HEK293T (cell line): ENCODE data around the gene ETF1.

Source experiments
- NFRKB ChIP-seq: fragments of 450-650 bp; IDR thresholded peaks from 2 replicates; pipeline ENCODE4 v1.6.1; 2016; ENCODE audit warnings: mild to moderate bottlenecking, moderate library complexity
- SP1 ChIP-seq: fragments of 450-650 bp; IDR thresholded peaks from 2 replicates; pipeline ENCODE4 v1.6.1; 2017
- SUZ12 ChIP-seq: fragments of 450-650 bp; IDR thresholded peaks from 2 replicates; pipeline ENCODE4 v1.6.1; 2016; ENCODE audit warnings: mild to moderate bottlenecking
- TARDBP ChIP-seq: fragments of 450-650 bp; IDR thresholded peaks from 2 replicates; pipeline ENCODE4 v1.6.1; 2016

DNA sequence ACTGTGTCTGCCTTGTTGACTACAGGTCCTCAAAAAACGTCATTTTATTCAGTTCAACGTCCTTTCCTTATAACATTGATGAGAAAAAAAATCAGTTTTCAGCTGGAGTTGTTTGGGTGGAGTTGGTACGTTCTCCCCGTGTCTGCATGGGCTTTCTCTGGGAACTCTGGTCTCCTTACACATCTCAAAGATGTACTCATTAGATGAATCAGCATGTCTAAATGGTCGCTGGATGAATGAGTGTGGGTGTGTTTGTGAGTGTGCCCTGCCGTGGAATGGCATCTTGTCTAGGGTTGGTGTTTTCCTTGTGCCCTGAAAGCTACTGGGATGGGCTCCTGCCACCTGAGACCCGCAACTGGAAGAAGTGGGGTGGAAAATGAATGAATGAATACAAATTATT is 47.7 kb downstream of the ETF1 start:
- TF ChIP-seq NFRKB (no peak), SUZ12 (no peak), TARDBP (no peak), SP1 (no peak)
